ENCODE measurements around the gene VPS52.
A peak's percentile ranks its signal among the peaks of the same experiment; 100 is the strongest.
"Not testable (repeated sequence)": the region's sequence is repeated elsewhere in the genome, so short reads cannot be mapped to it uniquely, and the experiment has no call there.

The VPS52 gene

GRCh38 chr6:33304216-33304615 lies 32.5 kb upstream of the VPS52 start:
- no peak for DNase-seq

- DNase-seq = no peak
These were observed 30.2 kb upstream of the VPS52 start for GRCh38 chr6:33301877-33302276.

- DNase-seq = peak; percentile 98
These were observed 27.7 kb upstream of the VPS52 start for GRCh38 chr6:33299237-33299944.

- DNase-seq = peak; percentile 90
These were observed 27.1 kb upstream of the VPS52 start, which contains the start of gene RGL2 for GRCh38 chr6:33298773-33299236. RGL2 (minus strand) TSS chr6:33298942; CDS start chr6:33298610, 332 bp downstream.

- DNase-seq = peak; percentile 84
These were observed 26.5 kb upstream of the VPS52 start for GRCh38 chr6:33297956-33298772.

GRCh38 chr6:33297406-33297955 lies 25.8 kb upstream of the VPS52 start:
- no peak for DNase-seq

GRCh38 chr6:33296797-33297405 lies 25.2 kb upstream of the VPS52 start:
- DNase-seq = no peak

GRCh38 chr6:33295621-33296369 lies 24.1 kb upstream of the VPS52 start:
- no peak for DNase-seq

GRCh38 chr6:33294086-33294823 lies 22.6 kb upstream of the VPS52 start:
- DNase-seq = no peak

- no peak for DNase-seq
These were observed 21.5 kb upstream of the VPS52 start for GRCh38 chr6:33292996-33293682.

- no peak for DNase-seq
These were observed 18.8 kb upstream of the VPS52 start for GRCh38 chr6:33290459-33290858.

GRCh38 chr6:33289784-33290315 lies 18.2 kb upstream of the VPS52 start:
- DNase-seq = no peak

- DNase-seq = peak; percentile 92
These were observed 17.5 kb upstream of the VPS52 start, which contains the start of the genes PFDN6 and WDR46 for GRCh38 chr6:33288921-33289783. PFDN6 (plus strand) TSS chr6:33289601; CDS start chr6:33289857, 256 bp downstream. WDR46 (minus strand) TSS chr6:33289239; CDS start chr6:33289170, 69 bp downstream.

GRCh38 chr6:33288141-33288920 lies 16.7 kb upstream of the VPS52 start:
- no peak for DNase-seq

GRCh38 chr6:33286946-33287914 lies 15.6 kb upstream of the VPS52 start:
- no peak for DNase-seq

- not testable (repeated sequence) for DNase-seq
These were observed 13.5 kb upstream of the VPS52 start for GRCh38 chr6:33285214-33285613.

GRCh38 chr6:33280539-33280938 lies 8.9 kb upstream of the VPS52 start:
- DNase-seq = no peak
